Hepatic stellate cell (primary cell): Measurements from ENCODE around the gene MOSPD3.
"Not testable (repeated sequence)": the region's sequence is repeated elsewhere in the genome, so short reads cannot be mapped to it uniquely, and the experiment has no call there.

Experiments
- DNase-seq: peaks from one replicate; pipeline ENCODE4 v3.0.0; 2011; ENCODE audit warnings: low spot score

Gene MOSPD3

GRCh38 chr7:100626055-100626454 is 13.7 kb downstream of the MOSPD3 start:
- DNase-seq = no peak

GRCh38 chr7:100626530-100627237 is 14.3 kb downstream of the MOSPD3 start:
- DNase-seq = peak; percentile 98

- no peak for DNase-seq
These were observed 14.9 kb downstream of the MOSPD3 start for GRCh38 chr7:100627238-100627549.

DNA sequence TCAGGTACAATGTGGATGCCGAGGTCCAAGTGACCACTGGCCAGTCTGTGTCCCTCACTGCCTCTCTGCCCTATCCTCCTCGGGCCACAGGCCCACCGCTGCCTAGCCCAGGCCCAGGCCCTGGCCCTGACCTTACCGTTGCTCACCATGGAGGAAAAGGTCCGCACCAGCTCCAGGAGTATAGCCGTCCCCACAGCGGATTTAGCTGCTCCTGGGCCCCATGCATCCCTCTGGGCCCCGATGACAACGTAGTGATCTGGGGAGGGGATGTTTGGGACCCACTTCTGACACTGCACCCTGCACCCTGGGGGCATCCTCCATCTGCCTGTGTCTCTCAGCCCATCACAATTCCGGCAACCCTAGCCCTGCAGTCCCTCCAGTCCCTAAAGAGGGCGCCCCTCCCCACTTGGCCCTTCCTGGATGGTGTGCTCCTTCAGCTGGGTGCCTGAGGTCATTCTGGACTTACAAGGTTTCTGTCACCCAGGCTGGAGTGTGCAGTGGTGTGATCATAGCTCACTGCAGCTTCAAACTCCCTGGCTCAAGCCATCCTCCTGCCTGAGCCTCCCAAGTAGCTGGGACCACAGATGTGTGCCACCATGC is 16.9 kb downstream of the MOSPD3 start:
- peak; percentile 38 for DNase-seq

GRCh38 chr7:100630066-100630465 is 17.7 kb downstream of the MOSPD3 start:
- DNase-seq = no peak

- DNase-seq = peak; percentile 73
These were observed 20.8 kb downstream of the MOSPD3 start for GRCh38 chr7:100632951-100633717.

DNA sequence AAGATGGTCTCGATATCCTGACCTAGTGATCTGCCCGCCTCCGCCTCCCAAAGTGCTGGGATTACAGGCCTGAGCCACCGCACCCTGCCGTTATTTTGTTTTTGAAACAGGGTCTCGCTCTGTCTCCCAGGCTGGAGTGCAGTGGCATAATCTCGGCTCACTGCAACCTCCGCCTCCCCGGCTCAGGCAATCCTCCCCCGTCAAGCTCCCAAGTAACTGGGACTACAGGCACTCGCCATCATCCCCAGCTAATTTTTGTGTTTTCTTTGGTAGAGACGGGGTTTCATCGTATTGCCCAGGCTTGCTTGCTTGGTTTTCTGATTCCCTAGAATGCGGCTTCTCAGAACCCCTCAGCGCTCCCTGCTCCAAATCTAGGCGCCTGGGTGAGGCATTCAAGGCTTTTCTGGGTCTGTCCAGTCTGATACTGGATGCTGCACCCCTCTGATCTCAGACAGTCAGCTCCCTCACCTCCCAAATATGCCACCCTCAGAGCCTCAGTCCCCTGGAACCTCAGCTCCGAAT is 27.7 kb downstream of the MOSPD3 start:
- DNase-seq = no peak

- DNase-seq = no peak
These were observed 28.4 kb downstream of the MOSPD3 start for GRCh38 chr7:100640517-100641440.

- no peak for DNase-seq
These were observed 29.1 kb downstream of the MOSPD3 start, which contains the start of gene TFR2 for GRCh38 chr7:100641463-100641859. Gene TFR2 (minus strand): TSS chr7:100641552. CDS start chr7:100641509, 43 bp downstream.

GRCh38 chr7:100641860-100642533 is 29.7 kb downstream of the MOSPD3 start:
- no peak for DNase-seq

GRCh38 chr7:100642534-100642907 is 30.2 kb downstream of the MOSPD3 start:
- DNase-seq = no peak

- no peak for DNase-seq
These were observed 37.7 kb downstream of the MOSPD3 start for GRCh38 chr7:100649826-100650565.

DNA sequence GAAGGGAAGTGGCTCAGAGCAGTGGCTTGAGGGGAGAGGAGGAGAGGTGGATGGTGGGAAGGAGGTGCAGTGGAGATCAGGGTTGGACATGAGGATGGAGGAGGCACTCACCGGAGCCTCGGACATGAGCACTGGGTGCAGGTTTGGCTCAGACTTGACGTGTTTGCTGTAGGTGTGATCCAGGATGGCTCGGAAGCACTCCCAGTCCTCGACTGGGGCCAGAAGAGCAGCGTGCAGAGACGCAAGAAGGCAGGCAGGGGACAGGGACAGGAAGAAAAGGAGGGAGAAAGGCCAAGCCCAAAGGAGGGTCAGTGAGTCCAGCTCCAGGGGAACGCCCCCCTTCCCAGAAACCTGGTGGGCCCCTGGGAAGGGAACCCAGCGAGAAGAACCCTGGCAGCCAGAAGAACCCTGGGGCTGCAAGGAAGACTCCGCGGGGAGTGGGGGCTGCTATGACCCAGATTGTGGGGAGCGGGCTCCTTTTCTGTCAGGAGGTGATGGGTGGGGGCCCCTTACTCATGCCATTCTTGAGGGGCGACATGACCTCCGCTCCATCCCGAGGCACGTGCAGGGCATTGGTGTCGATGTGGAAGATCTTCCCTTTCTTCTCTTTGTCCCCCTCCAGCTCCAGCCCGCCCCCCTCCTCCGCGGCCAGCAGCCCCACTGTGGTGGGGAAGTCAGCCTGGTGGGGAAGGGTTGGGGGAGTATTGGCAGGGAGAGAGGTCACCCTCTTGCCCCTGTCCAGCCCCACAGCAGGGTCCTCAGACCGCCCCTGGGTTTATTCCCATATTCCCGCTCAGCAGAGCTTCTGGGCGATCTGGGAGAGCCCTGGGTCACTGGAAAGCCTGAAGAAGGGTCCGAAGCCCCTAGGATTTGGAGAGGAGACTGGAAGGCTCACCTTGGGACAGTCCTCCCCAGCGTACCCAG is 42.8 kb downstream of the MOSPD3 start:
- no peak for DNase-seq

GRCh38 chr7:100655908-100656674 is 43.8 kb downstream of the MOSPD3 start, which contains the start of gene ACTL6B:
Gene ACTL6B (minus strand): TSS chr7:100656448. CDS start chr7:100656354, 94 bp downstream.
- DNase-seq = peak; percentile 80

DNA sequence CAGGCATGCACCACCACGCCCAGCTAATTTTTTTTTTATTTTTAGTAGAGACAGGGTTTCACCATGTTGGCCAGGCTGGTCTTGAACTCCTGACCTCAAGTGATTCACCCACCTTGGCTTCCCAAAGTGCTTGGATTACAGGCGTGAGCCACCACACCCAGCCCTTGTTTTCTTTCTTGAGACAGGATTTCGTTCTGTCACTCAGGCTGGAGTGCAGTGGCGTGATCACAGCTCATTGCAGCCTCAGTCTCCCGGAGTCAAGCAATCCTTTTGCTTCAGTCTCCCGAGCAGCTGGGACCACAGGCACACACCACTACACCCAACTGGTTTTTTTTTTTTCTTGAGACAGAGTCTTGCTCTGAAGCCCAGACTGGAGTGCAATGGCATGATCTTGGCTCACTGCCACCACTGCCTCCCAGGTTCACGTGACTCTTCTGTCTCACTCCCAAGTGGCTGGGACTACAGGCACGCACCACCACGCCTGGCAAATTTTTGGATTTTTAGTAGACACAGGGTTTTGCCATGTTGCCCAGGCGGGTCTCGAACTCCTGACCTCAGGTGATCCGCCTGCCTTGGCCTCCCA is 49.9 kb downstream of the MOSPD3 start:
- DNase-seq = not testable (repeated sequence)
